Fibroblast of peridontal ligament (primary cell): ENCODE measurements around the gene PRKACA.
"Not testable (repeated sequence)": the region's sequence is repeated elsewhere in the genome, so short reads cannot be mapped to it uniquely, and the experiment has no call there.

Experiments used
- DNase-seq: peaks from one replicate; pipeline ENCODE4 v3.0.0-alpha.2; 2010; ENCODE audit errors: extremely low read depth

PRKACA gene

DNA sequence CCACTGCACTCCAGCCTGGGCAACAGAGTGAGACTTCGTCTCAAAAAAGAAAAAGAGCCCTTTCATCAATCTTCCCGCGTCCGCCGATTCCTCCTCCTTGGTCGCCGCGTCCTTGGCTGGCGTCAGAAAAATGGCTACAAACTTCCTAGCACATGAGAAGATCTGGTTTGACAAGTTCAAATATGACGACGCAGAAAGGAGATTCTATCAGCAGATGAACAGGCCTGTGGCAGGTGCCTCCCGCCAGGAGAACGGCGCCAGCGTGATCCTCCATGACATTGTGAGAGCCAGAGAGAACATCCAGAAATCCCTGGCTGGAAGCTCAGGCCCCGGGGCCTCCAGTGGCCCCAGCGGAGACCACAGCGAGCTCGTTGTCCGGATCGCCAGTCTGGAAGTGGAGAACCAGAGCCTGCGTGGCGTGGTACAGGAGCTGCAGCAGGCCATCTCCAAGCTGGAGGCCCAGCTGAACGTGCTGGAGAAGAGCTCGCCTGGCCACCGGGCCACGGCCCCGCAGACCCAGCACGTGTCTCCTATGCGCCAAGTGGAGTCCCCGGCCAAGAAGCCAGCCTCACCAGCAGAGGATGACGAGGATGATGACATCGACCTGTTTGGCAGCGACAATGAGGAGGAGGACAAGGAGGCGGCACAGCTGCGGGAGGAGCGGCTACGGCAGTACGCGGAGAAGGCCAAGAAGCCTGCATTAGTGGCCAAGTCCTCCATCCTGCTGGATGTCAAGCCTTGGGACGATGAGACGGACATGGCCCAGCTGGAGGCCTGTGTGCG, 47.1 kb downstream of the PRKACA start:
- DNase-seq, result no peak

DNA sequence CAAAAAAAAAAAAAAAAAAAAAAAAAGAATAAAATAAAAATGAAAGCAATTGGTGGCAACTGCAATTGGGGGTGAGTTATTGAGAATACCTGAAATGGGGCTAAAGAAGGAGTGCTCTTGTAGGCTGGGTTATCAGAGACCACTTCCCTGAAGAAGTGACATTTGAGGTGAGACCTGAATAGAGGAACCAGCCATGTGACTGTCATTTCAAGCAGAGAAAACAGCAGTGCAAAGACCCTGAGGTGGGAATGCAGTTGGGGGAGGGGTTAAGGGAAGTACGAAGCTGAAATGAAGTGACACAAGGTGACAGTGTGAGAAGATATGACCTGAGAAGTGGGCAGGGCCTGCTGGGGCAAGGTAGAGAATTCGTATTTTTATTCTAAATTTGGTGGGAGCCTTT, 51.4 kb downstream of the PRKACA start:
- no peak for DNase-seq

- DNase-seq, result no peak
Observed at GRCh38 chr19:14063105-14063504, 54.5 kb downstream of the PRKACA start.

- DNase-seq, result no peak
Observed at GRCh38 chr19:14062558-14062855, 55.1 kb downstream of the PRKACA start.

DNA sequence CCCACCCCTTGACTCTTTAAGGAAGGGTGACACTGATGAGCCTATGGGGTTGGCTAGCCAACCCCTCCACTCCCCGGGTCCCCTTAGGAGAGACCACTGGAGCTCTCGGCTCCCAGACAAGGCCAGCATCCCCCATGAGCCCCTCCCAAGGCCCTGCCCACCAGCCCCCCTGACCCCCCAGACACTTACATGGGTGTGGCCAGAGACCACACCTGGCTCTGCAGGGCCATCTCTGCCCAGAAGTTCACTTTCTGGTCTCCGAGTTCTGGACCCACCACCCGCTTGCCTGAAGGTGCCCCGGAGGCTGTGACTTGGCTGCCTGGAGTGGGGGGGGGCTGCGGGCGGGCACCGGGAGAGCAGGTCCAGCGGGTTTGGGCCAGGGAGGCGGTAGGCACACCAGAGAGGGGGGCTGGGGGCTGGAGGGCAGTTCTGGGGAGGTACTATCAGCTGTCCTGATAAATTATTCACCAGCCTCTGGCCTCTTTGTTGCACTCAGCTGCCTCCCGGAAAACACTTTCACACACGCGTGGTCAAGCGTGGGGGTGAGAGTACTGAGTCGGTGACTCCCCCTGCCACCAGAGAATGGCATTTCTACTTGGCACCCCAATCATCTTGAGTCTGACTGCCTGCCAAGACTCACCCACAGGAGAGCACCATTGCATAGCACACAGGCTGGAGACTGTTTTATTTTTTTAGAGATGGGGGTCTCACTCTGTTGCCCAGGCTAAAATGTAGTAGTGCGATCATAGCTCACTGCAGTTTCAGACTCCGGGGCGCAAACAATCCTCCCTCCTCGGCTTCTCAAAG, 55.6 kb downstream of the PRKACA start, which contains the start of gene PALM3:
TSS of gene PALM3 (minus strand) at position 326 of the 807 bp plus-strand sequence. CDS start at position 230, 96 bp downstream.
- DNase-seq, result no peak

DNA sequence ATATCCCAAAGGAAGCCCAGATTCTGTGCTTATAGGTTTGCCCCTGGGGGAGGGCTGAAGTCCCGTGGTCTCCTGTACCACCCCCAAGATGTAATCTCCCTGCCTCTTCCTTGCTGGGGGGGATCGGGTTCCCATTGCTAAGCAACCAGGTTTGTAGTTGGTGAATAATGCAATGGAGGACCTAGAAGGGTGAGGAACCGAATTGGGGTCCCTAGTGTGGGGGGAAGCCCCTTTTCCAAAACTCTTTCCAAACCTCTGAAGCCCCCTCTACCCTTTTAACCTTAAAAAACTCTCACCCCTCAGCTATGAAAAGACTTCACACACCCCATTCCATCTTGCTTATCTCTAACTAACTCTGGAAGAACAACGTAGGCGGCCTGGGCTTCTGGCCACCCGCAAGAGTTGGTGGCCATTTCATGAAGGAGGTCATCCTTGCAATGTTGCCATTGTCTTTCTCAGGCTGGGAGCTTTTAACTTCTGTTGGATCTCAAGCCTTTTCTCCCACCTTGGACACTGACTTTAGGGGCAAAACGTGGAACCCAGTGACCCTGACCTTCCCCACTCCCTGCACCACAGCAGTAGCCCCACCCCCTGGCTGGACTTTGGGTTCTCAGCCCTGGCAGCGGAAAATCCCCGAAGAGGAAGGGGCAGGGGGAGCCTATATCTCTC, 56.3 kb downstream of the PRKACA start:
- no peak for DNase-seq

DNA sequence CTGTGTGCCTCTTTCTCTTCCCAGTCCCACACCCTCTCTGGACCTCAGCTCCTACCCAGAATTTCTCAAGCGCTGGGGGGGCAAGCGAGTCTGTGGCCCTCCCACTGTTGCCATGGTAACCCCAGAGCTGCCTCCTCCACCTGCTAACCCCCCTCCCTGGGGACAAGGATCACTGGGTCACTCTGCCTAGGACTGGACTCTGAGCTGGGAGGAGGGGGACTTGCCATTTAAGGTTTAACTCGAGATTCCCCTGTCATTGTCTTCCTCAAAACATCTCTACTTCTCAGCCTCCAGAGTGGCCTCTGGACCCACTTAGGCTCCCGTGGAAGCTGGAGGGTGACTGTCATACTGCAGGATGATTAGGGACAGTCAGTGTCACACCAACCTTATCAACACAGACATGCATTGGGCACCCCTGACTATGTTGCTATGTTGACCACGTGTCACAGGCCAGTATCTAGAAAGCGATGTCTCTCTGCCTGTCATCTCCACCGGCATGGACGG, 57.9 kb downstream of the PRKACA start:
- no peak for DNase-seq

DNA sequence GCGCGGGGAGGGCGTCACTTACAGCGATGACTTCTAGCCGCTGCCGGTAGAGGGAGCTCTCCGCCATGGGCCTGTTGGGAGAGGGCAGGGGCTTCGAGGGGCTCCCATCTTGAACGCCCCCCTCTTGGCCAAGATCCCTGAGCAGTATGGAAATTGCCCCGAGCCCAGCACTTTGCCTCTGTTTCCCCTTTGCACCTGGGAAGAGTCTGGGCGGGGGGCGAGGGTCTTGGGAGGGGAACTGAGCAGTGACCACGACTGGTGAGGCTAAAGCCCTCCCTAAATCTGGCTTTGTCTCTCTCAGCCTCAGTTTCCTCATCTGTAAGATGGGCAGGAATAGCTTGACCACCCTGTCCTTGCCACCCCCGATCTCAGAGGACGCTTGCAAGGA, 58.5 kb downstream of the PRKACA start:
- DNase-seq, result no peak

- DNase-seq, result no peak
Observed at GRCh38 chr19:14058182-14059092, 59.1 kb downstream of the PRKACA start.

- DNase-seq, result no peak
Observed at GRCh38 chr19:14056741-14057356, 60.7 kb downstream of the PRKACA start.

- DNase-seq, result no peak
Observed at GRCh38 chr19:14056069-14056666, 61.4 kb downstream of the PRKACA start.

DNA sequence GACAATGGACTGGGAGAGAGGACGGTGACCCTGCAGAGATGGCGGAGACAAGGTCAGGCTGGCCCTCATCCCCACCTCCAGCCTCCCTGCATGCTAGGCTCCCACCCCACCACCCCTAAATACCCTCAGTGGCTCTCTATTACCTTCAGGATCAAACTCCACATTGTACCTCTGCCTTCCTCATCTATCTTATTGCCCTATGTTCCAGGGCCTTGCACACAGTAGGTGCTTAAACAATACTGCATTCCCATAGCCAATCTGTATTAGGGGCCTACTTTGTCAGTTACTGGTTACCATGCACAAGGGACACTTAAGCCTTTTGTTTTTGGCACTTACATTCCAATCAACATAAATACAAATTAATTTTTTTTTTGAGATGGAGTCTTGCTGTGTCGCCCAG, 62.2 kb downstream of the PRKACA start:
- no peak for DNase-seq

GRCh38 chr19:14054721-14055120, 62.8 kb downstream of the PRKACA start:
- DNase-seq, result no peak

GRCh38 chr19:14054099-14054498, 63.5 kb downstream of the PRKACA start:
- no peak for DNase-seq

GRCh38 chr19:14053500-14053899, 64.1 kb downstream of the PRKACA start:
- DNase-seq, result no peak

GRCh38 chr19:14053032-14053431, 64.5 kb downstream of the PRKACA start:
- no peak for DNase-seq

DNA sequence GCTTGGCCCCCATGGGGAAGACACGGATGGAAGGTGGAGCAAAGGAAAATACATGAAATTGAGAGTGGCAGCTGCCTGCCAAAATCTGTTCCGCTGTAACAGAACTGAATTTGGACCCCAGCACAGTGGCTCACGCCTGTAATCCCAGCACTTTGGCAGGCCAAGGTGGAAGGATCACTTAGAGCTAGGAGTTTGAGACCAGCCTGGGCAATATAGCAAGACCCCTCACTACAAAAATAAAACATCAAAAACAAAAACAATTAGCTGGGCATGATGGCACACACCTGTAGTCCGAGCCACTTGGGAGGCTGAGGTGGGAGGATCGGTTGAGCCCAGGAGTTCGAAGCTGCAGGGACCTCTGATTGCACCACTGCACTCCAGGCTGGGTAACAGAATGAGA, 65.1 kb downstream of the PRKACA start:
- DNase-seq, result no peak

GRCh38 chr19:14051980-14052379, 65.6 kb downstream of the PRKACA start:
- DNase-seq, result no peak

- not testable (repeated sequence) for DNase-seq
Observed at GRCh38 chr19:14050961-14051360, 66.6 kb downstream of the PRKACA start.

DNA sequence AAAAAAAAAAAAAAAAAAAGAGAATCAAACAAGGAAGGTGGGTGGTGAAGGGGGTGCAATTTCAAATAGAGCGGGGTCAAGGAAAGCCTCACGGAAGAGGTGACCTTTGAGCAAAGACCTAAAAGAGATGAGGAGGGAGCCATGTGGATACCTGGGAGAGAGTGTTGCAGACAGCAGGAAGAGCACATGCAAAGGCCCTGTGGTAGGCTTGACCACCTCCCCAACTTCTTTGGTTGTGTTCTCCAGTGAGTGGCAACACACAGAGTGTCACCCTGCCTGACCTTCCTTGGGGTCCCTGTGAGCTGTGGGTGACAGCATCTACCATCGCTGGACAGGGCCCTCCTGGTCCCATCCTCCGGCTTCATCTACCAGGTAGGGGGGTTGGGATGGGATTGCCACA, 67.0 kb downstream of the PRKACA start:
- DNase-seq, result no peak
